NK-92 (cell line): ENCODE data around the gene OR51L1.

ENCODE experiments used
- DNase-seq: peaks from one replicate; lab custom pipeline; 2025; ENCODE audit not compliant: unreplicated experiment; lab: John Stamatoyannopoulos, UW

Gene OR51L1

DNA sequence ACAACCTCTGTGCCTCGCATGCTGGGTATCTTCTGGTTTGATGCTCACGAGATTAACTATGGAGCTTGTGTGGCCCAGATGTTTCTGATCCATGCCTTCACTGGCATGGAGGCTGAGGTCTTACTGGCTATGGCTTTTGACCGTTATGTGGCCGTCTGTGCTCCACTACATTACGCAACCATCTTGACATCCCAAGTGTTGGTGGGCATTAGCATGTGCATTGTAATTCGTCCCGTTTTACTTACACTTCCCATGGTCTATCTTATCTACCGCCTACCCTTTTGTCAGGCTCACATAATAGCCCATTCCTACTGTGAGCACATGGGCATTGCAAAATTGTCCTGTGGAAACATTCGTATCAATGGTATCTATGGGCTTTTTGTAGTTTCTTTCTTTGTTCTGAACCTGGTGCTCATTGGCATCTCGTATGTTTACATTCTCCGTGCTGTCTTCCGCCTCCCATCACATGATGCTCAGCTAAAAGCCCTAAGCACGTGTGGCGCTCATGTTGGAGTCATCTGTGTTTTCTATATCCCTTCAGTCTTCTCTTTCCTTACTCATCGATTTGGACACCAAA is 52.2 kb downstream of the OR51L1 start:
- DNase-seq, result no peak
